NCI-H526 (cell line): ENCODE measurements around the gene SLC25A25.
"Not testable (repeated sequence)": the region's sequence is repeated elsewhere in the genome, so short reads cannot be mapped to it uniquely, and the experiment has no call there.

Source experiments
- DNase-seq, 2 experiments: peaks; one replicate each; lab custom pipeline; 2025; lab: John Stamatoyannopoulos, UW

The SLC25A25 gene

DNA sequence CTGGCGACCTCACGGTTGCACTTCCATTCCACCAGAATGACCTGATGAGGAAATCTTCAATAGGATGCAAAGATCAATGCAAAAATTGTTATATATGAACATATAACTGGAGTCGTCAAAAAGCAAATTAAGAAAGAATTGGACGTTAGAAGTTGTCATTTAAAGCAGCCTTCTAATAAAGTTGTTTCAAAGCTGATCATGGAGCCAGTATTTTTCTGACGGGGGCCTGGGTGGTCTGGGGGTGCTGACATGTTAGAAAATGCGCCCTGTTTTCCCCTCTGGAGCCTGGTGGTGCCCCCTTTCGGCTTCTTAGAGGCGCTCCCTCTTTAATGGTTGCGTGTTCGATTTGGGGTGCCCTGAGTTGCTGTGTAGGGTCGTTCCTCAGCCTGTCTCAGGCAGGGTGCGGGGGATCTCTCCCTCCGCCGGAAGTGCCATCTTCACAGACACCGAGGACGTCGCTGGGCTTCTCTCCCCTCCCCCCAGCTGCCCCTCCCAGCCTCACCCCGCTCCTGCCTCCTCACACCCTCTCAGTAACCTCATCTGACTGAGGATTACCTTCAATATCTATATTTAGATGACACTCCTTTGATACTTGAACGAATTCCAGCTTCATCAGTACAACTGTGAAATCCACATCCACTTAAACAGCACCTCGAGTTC lies 41.1 kb downstream of the SLC25A25 start:
- DNase-seq: no peak

DNA sequence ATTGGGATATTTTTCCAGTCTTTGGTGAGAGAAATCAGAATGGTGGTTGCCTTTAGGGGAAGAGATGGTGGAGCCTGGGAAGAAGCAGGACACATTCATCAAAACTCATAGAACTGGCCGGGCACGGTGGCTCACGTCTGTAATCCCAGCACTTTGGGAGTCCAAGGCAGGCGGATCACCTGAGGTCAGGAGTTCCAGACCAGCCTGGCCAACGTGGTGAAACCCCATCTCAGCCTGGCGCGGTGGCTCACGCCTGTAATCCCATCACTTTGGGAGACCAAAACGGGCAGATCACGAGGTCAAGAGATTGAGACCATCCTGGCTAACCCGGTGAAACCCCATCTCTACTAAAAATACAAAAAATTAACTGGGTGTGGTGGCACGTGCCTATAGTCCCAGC lies 43.7 kb downstream of the SLC25A25 start:
- DNase-seq: not testable (repeated sequence)

DNA sequence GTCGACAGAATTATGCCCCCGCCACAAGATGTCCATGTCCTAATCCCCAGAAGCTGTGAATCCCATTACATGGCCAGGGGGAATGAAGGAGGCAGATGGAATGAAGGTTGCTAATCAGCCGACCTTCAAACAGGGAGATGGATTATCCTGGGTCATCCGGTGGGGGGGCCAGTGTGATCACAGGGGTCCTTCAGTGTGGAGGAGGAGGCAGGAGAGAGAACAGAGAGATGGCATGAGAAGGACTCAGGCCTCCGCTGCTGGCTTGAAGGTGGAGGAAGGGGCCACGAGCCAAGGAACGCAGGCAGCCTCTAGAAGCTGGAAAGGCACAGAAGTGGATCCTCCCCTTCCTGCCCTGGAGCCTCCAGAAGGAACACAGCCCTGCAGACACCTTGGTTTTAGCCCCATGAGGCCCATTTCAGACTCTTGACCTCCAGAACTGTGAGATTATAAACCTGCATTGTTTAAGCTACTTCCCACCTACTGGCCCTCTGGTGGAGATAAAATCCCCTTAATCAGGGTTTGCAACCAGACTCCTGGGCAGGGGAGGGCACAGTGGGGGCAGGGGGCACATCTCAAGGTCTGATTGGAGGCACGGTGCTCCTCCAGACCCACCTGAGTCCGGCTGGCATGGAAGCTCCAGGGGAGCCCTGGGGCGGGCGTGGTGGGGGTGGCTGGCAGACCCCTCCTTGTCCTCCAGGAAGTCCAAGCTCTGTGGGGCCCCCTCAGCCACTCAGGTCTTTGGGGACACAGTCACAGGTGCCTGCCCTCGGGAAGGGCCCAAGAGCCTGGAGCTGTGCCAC lies 45.7 kb downstream of the SLC25A25 start:
- no peak for DNase-seq

DNA sequence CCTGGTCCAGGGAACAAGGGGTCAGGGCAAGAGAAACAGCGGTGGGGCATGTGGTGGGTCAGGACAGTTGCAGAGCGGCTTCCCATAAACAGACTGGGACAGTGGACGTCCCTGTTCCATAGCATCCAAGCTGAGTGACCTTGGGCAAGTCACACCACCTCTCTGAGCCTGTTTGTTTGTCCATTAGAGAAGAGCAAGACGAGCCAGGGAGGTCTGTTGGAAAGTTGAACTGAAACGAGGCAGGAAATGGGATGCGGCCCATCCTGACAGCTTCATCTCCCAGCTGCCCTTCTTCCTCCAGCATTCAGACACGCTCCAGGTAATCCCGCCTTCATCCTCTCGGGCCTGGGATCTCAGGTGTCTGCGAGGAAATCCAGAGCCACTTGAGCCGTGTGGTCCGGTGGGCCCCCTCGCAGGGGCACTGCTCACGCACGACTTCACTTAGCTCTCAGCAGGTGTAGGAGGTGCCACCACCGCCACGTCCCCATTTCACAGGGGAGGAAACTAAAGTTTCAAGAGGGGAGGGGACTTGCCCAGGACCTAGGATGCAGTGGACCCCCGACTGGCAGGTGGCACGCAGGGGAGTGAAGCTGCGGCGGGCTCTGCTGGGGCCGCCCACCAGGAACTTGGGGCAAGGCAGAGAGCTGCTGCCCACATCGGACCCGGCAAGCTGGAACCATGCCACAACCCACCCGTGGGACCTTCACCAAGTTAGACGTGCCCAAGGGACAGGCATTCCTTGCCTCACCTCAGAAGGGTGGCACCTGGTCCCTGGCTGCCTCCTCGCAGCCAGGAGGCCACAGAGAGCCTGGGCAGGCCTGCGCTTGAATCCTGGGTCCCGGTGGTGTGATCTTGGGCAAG lies 46.5 kb downstream of the SLC25A25 start:
- no peak for DNase-seq

DNA sequence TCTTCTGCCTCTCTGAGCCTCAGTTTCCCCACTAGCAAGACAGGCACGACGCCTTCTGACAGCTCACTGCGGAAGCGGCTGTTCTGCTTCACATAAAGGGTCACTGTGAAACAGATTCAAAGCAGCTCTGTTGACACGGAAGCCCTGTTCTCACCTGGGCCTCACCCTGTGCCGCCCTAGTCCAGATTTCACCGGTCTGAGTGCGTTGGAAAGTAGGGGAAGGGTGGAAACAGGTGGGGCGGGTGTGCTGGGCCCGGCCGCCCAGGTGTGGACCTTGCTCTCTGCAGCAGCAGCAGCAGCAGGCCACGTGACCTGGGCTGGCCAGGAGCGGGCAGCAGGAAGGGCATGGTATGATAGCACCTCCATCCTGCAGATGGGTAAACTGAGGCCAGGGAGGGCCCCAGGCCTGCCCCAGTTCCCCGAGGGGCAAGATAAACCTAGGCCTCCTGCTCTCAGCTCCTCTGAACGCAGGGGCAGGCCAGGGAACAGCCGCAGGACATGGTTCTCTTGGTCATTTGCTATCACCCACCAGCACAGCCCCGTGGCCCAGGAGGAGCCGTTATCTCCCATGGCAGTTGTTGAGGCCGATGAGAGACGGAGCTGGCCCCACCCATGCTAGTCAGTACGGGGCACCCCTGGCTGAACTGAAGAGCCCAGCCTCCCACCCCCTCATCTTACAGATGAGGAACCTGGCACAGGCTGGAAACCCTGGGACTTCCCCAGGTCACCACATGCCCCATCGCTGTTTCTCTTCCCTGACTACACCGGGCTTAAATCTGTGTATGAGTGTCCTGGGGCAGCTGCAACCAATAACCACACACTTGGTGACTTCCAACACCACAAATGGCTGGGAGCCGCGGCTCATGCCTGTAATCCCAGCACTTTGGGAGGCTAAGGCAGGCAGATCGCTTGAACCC lies 47.4 kb downstream of the SLC25A25 start:
- peak; percentile 20 to 56 for DNase-seq

DNA sequence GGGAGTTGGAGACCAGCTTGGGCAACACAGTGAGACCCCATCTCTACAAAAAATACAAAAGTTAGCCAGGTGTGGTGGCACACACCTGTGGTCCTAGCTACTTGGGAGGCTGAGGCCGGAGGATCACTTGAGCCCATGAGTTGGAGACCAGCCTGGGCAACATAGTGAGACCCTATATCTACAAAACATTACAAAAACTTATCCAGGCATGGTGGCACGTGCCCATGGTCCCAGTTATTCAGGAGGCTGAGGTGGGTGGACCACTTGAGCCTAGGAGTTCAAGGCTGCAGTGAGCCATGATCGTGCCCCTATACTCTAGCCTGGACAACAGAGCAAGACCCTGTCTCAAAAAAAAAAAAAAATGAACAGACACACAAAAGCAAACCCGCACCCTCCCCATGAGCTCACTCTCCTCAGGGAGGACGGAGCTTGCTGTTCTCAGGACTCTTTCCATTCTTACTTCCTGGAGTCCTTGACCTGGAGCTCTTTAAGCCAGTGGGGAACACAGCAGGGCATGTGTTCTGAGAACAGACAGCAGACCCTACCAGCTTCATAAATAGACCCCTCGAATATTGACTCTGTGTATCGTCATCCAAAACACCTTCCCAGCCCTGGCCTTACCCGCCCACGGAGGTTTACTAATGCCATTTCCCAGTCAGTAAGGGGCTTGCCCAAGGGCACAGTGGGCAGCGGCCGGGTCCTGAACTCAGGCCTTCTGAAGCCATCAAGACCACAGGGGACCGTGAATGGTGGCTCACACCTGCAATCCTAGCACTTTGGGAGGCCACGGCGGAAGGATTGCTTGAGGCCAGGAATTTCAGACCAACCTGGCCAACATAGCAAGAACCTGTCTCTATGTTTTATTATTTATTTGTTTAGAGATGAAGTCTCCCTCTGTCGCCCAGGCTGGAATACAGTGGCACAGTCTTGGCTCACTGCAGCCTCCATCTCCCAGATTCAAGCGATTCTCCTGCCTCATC lies 48.4 kb downstream of the SLC25A25 start:
- no peak for DNase-seq

DNA sequence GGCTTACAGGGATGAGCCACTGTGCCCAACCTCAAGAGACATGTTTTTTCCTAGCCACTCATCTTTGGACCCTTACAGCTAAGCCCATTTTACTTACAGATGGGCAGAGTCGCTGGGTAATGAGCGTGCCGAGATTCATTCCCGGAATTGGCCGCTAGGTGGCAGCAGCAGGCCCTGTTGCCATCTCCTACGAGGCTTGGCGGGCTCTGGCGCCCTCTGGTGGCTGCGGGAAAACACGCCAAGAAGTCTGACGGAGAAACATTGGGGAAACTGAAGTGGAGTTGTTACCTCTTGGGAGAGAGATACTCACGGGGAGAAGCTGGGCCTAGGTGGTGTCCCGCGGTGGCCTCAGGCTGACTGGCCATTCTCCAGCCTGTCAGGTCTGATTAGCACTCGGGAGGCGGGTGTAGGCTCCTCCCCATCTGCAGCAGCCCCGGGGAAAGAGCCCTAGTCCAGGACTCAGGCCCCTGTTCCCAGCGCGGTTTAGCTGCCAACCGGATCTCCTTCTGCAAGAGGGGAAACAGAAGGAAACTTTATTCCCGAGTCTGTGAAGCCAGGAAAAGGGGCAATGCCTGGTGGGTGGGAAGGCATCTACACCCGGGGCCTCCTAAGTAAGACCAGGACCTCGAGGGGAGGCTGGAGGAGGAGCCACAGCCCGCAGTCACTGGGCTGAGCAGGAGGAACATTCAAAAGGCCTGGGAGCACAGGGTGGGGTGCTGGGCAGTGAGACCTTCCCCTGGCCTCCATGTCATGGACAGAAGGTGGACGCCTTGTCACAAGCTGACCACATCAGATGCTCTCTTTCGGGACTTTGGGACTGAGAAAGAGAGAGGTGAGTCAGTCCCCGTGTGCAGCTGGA lies 49.8 kb downstream of the SLC25A25 start:
- DNase-seq: peak; percentile 23 to 89

DNA sequence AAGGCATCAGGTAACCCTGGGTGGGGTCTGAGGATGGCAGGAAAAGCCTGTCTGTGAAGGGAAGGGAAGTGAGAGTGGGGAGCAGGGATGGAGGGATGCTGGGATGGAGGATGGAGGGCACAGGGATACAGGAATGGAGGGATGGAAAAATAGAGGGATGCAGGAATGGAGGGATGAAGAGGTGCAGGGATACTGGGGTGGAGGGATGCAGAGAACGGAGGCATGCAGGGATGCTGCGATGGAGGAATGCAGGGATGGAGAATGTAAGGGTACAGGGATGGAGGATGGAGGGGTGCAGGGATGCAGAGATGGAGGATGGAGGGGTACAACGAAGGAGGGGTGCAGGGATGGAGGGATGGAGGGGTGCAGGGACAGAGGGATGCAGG lies 50.4 kb downstream of the SLC25A25 start:
- no peak for DNase-seq

DNA sequence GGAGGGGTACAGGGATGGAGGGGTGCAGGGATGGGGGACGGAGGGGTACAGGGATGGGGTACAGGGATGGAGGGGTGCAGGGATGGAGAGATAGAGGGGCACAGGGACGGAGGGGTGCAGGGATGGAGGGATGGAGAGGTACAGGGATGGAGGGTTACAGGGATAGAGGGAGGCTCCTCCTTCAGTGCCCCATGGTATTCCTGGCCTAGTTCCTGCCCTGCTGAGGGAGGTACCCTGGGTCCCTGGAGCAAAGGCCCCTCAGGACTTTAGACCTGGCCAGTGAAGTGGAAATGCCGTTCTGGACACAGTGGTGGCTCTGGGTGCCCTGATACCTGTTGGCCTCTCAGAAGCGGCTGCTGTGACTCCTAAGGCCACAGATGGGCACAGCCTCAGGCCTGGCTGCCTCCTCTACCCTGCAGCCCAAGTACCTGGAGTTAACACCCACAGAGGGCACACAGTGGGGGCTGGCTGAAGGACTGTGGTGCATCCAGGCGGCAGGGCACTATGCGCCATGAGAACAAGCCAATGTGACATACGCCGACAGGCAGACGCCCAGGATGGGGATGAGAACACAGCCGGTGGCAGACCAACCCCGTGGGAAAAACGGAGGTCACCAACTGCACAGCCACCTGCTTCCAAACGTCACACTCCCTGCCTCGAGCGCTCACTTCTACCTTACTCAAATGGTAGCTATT lies 51.1 kb downstream of the SLC25A25 start:
- DNase-seq: no peak

DNA sequence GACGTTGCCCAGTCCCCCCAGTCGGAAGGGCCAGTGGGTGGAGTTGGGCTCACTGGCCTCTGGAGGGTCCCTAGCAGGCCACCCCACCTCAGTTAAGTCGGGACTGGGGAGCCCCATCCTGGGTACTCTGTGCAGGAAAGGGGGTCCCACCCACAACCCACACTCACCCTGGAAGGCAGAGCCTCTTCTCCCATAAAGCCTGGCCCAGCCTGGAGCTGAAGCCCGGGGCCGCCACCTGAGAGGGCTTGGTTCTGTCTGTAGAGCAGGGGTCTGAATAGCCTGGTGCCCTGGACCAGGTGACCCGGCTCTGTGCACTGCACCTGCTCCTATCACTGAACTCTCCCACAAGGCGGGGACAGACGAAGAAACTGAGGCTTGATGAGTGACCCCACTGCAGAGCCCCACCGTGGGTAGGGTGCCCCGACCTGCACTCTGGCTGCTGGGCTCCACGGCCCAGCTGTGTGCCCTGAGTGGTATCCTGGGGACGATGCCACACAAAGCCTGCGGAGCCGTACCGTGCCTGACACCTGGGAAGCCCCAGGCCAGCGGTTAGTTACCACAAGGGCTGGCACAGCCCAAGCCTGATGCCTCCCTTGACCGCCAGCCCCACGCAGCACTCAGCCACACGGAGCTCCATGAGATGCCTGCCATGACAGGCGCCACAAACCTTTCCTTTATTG lies 52.2 kb downstream of the SLC25A25 start:
- no peak for DNase-seq

DNA sequence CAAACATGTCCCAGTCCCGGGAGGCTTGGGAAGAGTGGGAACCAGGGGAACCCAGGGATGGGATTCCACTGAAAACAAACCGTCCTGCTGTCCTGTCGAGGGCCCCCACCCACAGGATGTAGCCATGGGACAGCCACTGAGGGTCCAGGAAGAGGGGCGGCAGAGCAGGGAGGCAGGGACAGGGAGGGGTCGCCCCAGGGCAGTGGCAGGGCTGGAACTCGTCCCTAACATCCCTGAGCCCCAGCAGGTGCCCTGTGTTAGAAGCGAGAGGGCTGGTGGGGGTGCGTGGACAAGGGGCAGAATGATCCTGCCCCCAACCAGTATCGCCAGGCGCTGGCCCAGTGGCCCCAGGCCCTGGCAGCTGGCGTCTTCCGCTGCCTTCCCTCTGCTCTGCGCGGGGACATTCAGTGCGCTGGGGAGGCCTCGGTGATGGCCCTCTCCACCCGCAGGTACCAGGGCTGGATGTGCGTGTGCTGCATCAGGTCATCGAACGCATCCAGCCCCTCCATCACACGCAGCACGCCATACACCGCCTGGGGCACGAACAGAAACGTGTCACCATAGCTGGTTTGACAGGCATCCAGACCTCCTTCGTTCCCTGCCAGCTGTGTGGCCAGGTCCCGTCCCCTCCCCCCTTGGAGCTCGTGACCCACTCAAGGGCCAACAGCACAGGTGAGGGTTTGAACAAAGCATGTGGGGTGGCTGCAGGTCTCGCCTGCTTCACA lies 52.9 kb downstream of the SLC25A25 start:
- DNase-seq: no peak

DNA sequence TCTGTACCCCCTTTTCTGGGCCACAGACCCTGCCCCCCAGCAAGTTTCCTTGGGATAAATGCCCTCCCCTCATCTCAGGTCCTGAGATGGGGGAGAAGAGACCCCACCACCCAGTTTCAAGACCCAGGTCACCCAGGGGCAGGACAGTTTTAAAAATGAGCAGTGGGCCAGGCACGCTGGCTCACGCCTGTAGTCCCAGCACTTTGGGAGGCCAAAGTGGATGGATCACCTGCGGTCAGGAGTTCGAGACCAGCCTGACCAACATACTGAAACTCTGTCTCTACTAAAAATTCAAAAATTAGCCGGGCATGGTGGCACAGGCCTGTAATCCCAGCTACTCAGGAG lies 53.4 kb downstream of the SLC25A25 start:
- no peak for DNase-seq

DNA sequence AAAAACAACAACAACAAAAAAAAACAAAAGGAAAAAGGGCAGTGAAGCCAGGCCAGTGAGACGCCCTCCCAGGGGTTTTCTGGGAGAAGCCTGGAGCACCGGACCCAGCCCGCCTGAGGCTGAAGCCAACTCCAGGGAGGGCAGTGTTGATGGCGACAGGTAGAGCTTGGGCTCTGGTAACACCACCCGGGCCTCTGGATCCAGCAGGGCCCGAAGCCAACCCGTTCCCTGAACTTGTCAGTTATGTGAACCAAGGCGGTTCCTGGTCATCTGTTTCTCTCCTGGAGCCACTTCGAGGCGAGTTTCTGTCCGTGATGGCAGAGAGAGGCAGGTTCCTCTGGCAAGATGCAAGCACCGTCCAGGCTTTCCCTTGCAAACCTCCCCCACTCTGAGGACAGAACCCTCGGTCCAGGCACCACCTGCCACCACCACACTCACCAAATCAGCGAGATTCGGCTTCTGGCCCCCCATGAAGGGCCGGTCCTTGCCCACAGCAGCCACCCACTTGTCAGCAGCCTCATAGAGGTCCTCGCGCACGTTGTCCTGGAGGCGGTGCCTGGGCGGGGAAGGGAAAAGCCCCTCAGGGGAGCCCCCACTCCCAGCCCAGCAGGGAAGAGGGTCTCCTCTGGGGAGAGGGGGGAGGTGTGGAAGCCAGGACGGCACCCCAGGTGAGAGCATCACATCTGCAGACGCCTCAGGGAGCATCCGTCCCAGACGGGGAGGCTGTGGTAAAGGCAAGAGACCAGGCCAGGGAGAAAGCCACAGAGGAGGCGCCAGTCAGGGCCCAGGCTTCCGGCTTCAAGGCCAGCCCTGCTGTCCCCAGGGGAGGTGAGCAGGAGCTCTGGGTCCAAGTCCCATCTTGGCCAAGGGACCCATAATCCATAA lies 54.1 kb downstream of the SLC25A25 start:
- no peak for DNase-seq

DNA sequence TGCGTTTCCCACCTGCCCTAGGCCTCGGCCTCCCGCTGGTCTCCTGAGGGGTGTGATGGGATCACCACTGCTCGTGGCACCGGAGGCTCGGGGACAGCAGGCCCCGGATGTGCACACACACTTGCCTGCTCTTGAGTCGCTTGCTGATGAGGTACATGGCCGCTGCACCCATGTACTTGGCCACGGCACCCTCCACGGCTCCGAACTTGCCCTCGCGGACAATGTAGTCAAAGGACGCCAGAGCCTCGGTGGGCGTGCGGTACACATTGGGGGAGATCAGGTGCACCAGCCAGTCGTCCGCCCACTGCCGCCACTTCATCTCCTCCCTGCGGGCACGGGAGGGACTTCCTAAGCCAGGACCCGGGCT lies 54.8 kb downstream of the SLC25A25 start:
- DNase-seq: no peak

DNA sequence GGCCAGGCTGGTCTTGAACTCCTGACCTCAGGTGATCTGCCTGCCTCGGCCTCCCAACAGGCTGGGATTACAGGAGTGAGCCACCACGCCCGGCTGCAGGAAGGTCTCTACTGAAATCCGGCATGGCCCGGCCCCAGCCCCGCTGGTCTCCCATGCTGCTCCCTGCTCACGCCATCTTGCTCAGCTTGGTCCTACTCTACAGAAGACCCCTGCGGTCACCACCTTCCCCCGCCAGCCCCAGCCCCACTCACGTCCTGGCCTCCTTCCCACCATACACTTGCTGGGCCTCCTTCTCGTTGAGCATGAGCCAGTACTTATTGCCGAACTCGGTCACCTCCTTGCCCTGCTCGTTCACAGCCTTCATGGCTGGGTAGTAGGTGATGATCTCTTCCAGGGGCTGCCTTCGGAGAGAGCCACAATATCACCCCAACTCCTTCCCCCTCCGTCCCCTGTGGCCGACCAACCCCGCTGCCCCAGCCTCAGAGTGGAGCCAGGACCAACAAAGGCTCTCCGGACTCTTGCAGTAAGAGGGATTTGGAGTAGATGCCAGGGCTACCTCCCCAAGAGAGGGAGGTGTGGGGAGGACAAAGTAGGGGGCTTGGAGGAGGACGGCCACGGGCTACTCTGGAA lies 55.5 kb downstream of the SLC25A25 start:
- no peak for DNase-seq

DNA sequence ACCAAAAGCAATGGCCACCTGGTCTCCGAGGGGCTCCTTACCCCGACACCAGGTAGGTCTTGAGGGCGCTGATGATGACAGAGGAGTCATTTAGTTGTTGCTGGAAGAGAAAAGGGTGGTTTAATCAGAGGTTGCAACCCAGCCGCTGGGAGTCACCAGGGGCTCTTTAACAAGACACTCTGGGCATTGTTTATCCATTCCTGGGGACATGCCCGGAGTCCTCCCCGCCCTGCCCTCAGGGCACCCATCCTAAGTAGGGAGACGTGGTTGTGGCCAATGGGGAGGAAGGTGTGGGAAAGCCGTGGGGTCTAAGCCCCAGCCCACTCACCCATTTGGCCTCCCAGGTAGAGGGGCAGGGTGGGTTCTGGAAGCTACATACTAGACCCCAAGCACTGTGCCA lies 56.4 kb downstream of the SLC25A25 start:
- DNase-seq: no peak
